HG02840 (cell line): Measurements from ENCODE around the gene LRRC41.
"Not testable (repeated sequence)": the region's sequence is repeated elsewhere in the genome, so short reads cannot be mapped to it uniquely, and the experiment has no call there.

Experiments
- ATAC-seq: cut with Tn5 transposase; IDR thresholded peaks from one replicate; pipeline ENCODE4 v1.9.1; 2021; ENCODE audit warnings: mild to moderate bottlenecking, moderate library complexity, moderate number of reproducible peaks; ENCODE audit not compliant: unreplicated experiment, low FRiP score

Gene LRRC41

DNA sequence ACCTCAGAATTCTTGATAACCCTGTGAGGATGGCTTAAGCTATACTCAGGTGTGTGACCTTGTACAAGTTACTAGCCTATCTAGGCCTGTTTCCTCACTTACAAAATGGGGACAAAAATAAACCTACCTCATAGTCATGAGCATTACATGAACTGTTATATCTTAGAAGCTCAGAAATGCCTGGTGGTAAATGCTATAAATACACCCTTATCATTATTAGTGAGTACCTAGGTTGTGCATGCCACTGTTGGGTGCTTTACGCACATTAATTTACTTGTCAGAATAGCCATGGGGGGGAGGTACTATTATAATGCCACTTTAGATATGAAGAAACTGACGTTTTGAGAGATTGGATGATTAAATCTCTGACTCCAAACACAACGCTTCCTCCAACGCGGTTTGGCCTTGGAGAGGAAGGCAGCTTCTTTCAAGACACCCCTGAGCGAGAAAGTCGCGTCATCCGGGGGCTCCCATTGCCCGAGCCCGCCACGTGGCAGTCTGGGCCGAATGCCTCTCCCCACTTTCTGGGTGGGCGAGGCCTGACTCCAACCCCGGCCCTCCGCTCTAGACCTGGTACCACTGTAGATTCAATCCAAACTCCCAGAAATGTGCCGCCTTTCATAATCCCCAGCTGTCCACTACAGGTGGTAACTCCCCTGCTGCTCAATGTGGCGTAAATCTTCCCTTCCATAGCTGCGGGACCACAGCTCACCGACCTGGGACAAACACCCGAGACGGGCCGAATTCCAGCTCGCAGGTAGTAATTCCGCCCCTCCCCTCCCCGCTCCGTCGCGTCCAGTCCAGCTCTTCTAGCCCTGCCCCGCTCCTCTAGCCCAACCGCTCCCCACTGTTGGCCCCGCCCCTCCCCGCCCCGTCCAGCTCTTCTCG, 56.6 kb downstream of the LRRC41 start:
- ATAC-seq = peak; percentile 43

DNA sequence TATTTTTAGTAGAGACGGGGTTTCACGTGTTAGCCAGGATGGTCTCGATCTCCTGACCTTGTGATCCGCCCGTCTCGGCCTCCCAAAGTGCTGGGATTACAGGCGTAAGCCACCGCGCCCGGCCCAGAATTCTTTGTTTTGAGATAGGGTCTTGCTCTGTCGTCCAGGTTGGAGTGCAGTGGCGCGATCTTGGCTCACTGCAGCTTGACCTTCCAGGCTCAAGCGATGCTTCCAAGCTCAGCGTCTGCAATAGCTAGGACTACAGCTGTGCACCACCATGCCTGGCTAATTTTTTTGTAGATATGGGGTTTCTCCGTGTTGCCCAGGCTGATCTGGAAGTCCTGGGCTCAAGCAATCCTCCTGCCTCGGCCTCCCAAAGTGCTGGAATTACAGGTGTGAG, 57.3 kb downstream of the LRRC41 start:
- ATAC-seq = not testable (repeated sequence)

DNA sequence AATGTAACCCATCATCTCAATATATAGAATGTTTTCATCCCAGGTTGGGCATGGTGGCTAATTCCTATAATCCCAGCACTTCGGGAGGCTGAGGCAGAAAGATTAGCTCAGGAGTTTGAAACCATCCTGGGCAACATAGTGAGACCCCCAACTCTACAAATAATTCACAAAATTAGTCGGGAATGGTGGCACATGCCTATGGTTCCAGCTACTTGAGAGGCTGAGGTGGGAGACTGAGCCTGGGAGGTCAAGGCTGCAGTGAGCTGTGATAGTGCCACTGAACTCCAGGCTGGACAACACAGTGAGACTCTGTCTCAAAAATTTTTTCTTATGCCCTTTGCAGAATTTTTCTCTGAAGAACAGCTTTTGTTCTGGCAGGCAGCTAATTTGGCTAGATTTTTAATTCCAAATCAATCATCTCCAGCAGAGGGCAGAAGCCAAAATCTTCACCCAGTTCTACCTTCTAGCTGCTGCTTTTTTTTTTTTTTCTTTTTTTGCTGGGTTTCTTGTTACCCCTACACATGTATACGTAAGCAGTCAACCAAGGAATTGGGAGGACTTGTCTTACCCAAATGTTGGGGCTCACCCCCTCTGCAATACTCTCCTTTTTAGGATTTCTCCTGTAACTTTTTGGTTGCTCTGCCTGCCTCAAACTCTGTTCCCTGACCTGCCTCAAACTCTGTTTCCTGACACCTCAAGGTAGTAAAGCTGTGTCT, 58.6 kb downstream of the LRRC41 start:
- no peak for ATAC-seq

DNA sequence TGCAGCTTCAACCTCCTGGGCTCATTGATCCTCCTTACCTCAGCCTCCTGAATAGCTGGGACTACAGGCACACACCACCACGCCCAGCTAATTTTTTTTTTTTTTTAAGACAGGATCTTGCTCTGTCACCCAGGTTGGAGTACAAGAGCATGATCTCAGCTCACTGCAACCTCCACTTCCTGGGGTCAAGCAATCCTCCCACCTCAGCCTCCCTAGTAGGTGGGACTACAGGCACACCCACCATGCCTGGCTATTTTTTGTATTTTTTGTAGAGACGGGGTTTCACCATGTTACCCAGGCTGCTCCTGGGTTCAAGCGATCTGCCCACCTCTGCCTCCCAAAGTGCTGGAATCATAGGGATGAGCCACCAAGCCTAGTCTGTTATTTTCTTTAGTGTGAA, 59.6 kb downstream of the LRRC41 start:
- ATAC-seq = not testable (repeated sequence)

DNA sequence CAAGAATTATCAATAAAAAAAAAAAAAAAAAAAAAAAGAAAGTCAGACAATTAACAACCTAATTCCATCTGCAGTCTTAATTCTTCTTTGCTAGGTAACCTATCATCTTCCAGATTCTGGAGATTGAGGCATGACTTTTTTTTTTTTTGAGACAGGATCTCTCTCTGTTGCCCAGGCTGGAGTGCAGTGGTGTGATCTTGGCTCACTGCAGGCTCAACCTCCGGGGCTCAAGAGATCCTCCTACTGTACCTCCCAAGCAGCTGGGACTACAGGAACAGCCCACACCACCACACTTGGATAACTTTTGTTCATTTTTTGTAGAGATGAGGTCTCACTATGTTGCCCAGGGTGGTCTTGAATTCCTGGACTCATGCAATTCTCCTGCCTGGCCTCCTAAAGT, 60.5 kb downstream of the LRRC41 start:
- ATAC-seq = no peak

DNA sequence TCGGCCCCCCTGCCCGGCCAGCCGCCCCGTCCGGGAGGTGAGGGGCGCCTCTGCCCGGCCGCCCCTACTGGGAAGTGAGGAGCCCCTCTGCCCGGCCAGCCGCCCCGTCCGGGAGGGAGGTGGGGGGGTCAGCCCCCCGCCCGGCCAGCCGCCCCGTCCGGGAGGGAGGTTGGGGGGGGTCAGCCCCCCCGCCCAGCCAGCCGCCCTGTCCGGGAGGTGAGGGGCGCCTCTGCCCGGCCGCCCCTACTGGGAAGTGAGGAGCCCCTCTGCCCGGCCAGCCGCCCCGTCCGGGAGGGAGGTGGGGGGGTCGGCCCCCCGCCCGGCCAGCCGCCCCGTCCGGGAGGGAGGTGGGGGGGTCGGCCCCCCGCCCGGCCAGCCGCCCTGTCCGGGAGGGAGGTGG, 61.7 kb downstream of the LRRC41 start:
- ATAC-seq = not testable (repeated sequence)

DNA sequence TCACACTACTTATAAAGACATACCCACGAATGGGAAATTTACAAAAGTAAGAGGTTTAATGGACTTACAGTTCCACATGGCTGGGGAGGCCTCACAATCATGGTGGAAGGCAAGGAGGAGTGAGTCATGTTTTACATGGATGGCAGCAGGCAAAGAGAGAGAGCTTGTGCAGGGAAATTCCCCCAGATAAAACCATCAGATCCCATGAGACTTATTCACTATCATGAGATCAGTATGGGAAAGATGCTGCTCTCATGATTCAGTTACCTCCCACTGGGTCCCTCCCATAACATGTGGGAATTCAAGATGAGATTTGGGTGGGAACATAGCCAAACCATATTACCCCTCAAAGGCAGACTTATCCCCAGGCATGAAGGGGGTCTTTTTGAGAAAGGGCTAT, 64.6 kb downstream of the LRRC41 start:
- not testable (repeated sequence) for ATAC-seq

DNA sequence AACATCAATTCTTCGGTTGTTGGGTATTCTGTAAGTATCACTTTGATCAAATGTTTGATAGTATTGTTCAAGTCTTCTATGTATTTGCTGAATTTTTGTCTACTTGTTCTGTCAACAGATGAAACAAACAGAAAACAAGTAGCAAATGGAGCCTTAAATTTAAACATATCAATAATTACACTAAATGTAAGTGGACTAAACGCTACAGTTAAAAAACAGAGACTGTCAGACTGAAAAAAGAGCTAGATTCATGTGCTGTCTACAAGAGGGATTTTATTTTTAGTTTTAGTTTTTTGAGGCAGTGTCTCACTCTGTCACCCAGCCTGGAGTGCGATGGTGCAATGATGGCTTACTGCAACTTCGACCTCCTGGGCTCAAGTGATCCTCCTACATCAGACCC, 66.5 kb downstream of the LRRC41 start:
- no peak for ATAC-seq

DNA sequence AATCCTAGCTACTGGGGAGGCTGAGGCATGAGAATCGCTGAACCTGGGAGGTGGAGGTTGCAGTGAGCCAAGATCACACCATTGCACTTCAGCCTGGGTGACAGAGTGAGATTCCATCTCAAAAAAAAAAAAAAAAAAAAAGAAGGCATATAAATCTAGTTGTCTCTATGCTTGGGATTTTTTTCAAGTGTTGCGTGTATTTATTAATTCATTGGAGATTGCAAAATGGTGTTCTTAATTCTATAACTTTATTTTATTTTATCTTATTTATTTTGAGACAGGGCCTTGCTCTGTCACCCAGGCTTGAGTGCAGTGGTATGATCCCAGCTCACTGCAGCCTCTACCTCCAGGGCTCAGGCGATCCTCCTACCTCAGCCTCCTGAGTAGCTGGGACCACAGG, 72.2 kb downstream of the LRRC41 start:
- ATAC-seq = not testable (repeated sequence)
